GM12891 (cell line): ENCODE results near the gene RNF20.

Experiments used
- PAX5 ChIP-seq: IDR thresholded peaks from 2 replicates; pipeline ENCODE4 v1.6.1; 2011; ENCODE audit warnings: low read length, moderate library complexity, mild to moderate bottlenecking; ENCODE audit not compliant: insufficient read depth, severe bottlenecking
- POLR2A ChIP-seq: IDR thresholded peaks from 2 replicates; pipeline ENCODE4 v1.6.1; 2011; ENCODE audit warnings: low read depth, low read length, control low read depth
- POLR2AphosphoS5 ChIP-seq: IDR thresholded peaks from 2 replicates; pipeline ENCODE4 v1.6.1; 2011; ENCODE audit warnings: low read depth, low read length, control low read depth
- POU2F2 ChIP-seq: IDR thresholded peaks from 2 replicates; pipeline ENCODE4 v1.6.1; 2011; ENCODE audit warnings: low read depth, mild to moderate bottlenecking, control low read depth, low read length, moderate library complexity
- SPI1 ChIP-seq: IDR thresholded peaks from 2 replicates; pipeline ENCODE4 v1.6.1; 2011; ENCODE audit warnings: low read depth, low read length, control low read depth
- TAF1 ChIP-seq: IDR thresholded peaks from 2 replicates; pipeline ENCODE4 v1.6.1; 2011; ENCODE audit warnings: low read depth, low read length, control low read depth

DNA sequence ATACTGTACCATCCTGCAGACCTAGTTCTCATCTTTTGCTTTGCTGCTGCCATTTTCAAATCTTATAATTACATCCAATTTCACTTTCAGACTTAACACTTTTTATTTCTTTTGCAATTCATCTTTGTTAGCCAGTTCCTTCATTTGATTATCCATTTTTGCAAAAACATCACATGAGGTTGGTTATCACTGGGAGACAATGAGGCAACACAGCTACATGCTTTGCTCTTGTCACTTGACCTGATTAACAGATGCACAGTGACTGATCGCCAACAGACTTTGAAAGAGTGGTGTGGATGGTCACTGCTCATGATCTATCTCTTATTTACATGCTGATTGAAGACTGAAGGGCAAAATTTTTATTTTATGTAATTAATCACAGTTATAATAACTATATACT lies 17.0 kb upstream of the RNF20 start:
- TF ChIP-seq POLR2AphosphoS5 = no peak
- no peak for TF ChIP-seq POLR2A
- no peak for TF ChIP-seq PAX5
- TF ChIP-seq TAF1 = no peak
- no peak for TF ChIP-seq POU2F2
- no peak for TF ChIP-seq SPI1
